CD4-positive, alpha-beta T cell treated with Interleukin-15 for 1 hour (primary cell): ENCODE results near the gene ETAA1.

Source experiments
- DNase-seq: peaks from one replicate; pipeline ENCODE4 v3.0.0-alpha.2; 2020

The ETAA1 gene

DNA sequence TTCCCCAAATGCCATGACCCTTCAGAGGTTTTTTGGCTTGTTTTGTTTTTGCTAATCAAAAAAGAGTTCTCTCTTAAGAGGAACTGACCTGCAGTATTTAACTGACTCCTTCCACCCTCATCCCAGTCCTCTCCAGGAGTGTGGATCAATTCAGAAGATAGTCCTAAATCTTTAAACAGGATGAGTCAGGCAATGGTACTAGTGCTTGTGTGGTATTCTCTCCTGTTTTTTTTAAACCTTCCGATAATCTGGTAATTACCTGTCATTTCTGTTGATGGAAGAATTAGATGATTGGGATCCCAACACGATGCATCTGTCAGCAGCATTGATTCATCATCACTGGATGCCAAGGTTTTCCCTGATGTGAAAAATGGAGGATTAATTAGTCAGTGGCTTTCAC is 41.2 kb downstream of the ETAA1 start:
- DNase-seq = no peak

DNA sequence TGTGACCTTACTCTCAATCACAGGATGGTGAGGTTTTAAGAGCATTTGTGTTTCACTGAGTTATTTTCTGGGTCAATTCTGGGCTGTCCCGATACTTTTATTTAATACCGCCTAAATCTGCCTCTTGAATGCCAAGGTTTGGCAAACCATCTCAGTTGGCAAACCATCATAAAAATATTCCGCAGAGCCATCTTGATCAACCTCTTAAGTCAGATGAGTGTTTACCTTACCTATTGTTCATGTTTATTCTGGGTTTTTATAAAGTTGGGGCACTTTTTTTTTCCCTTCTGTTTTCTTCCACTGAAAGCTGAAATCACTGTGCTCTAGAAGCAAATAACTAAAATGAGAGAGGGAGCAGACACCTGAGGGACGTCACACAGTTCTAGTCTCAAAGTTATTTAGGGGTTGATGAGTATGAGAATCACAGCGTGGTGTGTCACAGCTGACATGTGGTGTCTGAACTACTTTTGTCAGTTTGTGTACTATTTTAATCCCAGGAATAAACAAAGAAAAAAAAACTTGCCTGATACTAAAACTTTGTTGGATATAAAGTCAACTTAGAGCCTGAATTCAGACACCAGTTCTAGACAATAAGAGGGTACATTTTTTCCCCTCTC is 48.6 kb downstream of the ETAA1 start:
- no peak for DNase-seq

- DNase-seq = no peak
Measured at GRCh38 chr2:67446491-67446911, 49.4 kb downstream of the ETAA1 start.

DNA sequence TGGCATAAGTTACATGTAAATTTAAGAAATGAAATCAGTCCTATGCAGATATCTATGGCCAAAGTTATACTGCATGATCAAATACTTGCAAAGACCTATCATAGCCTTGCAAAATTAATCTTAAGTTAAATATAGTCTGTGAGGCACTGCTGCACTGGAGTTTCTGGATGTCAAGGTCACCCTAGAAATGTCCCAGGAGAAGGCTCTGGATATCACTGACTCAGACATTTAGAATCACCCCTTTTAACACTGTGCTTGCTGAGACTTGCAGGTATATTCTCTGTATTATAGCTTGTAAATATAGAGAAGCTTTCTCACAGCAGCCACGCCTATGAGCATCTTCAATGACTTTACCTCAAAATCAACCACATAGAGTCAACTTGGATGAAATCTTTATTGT is 51.5 kb downstream of the ETAA1 start:
- DNase-seq = no peak

- no peak for DNase-seq
Measured at GRCh38 chr2:67451086-67451832, 54.1 kb downstream of the ETAA1 start.

DNA sequence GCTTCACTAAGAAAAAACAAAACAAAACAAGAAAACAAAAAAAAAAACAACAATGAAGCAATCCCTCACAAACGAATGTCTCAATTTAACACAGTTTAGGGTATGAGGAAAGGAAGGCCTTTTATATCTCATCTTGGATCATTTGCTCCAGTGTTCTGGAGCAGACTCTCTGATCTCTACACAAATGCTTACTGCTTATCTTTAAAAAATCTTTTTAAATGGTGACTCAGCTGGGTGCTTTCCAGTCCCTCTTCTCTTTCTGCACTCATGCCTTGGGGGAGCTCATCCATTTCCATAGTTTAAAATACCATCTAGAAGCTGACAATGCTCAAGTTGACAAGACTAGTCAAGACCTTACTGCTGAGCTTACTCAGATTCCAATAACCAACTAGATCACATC is 56.2 kb downstream of the ETAA1 start:
- DNase-seq = no peak

- DNase-seq = no peak
Measured at GRCh38 chr2:67455219-67456142, 58.3 kb downstream of the ETAA1 start.

- DNase-seq = no peak
Measured at GRCh38 chr2:67456428-67456827, 59.3 kb downstream of the ETAA1 start.

DNA sequence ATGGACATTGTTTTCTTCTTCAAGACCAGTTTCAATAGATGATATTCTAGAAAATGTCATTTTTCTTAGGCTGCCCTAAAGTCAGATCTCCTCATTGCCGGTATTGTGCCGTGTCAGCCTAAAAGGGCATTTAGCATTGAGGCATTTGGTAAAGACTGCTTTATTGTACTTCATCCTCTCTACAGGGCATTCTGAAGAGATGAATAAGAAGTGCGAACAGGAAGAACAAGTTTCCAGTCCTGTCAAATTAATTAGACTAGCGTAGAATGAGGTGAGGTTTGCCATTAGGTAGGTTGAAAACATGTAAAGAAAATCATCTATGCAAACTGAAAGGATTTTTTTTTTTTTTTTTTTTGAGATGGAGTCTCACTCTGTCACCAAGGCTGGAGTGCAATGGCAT is 60.6 kb downstream of the ETAA1 start:
- DNase-seq = no peak

DNA sequence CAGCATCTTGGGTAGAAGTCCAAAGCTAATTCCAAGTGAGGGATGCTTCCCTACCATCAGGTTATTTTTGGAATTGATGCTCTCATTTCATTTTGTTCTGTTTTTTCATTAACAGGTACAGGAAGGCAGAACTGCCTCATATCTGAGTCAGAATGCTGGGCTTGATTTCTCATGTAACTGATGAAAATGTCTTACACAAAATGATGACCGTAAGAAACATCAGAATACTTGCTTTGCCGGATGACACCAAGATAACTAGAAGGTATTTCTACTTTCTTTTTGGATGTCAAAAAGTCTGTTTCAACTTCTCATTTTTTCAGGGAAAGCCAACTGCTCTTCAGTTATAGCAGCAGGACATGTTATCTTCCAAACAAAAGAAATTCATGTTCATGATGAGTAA is 62.6 kb downstream of the ETAA1 start:
- DNase-seq = no peak
